CD14-positive monocyte (primary cell): ENCODE results near the gene SEC16A. TPM values are rescaled to one million over a fixed set of nuclear protein-coding genes. Genes with fewer than 3 reads are reported as not detected.
A peak's percentile ranks its signal among the peaks of the same experiment; 100 is the strongest.

Source experiments
- DNase-seq, 3 donors: peaks; one replicate each; pipeline ENCODE4 v3.0.0-alpha.2; 2011 to 2022
- H2AFZ ChIP-seq: 2 replicates; pipeline ENCODE4 v1.6.0; 2012; ENCODE audit warnings: mild to moderate bottlenecking, low read depth, low read length, inconsistent platforms; ENCODE audit not compliant: insufficient read depth, poor library complexity, severe bottlenecking
- H3K27ac ChIP-seq, 2 donors: 1 replicate in 1 of 2; 2 replicates in 1 of 2; pipeline ENCODE4 v1.5.1; 2012 to 2013; ENCODE audit warnings: low read length in 2 of 2, control low read depth in 1 of 2, inconsistent platforms in 1 of 2, low read depth in 1 of 2, mild to moderate bottlenecking in 1 of 2
- H3K27me3 ChIP-seq, 2 donors: one replicate each; pipeline versions ENCODE4 v1.6.0 to v1.6.1; 2011 to 2013; ENCODE audit warnings: low read length in 2 of 2; ENCODE audit not compliant: control insufficient read depth in 2 of 2, insufficient read depth in 2 of 2
- H3K36me3 ChIP-seq, 2 donors: replicated peaks in 1 of 2; 1 replicate in 1 of 2; 2 replicates in 1 of 2; pipeline versions ENCODE4 v1.5.1 to v1.6.1; 2012 to 2013; ENCODE audit warnings: low read length in 2 of 2, control low read depth in 1 of 2, inconsistent platforms in 1 of 2, mild to moderate bottlenecking in 1 of 2; ENCODE audit not compliant: insufficient read depth in 2 of 2, control insufficient read depth in 1 of 2
- H3K4me1 ChIP-seq, 2 donors: 1 replicate in 1 of 2; 2 replicates in 1 of 2; pipeline versions ENCODE4 v1.5.1 to v1.6.1; 2012 to 2013; ENCODE audit warnings: low read length in 2 of 2, control low read depth in 1 of 2, inconsistent platforms in 1 of 2, mild to moderate bottlenecking in 1 of 2, moderate library complexity in 1 of 2; ENCODE audit not compliant: insufficient read depth in 2 of 2, control insufficient read depth in 1 of 2
- H3K4me2 ChIP-seq: replicated peaks from 2 replicates; pipeline ENCODE3; 2012; ENCODE audit warnings: low read length, moderate library complexity, mild to moderate bottlenecking; ENCODE audit not compliant: poor library complexity, severe bottlenecking; ENCODE audit errors: extremely low read depth
- H3K4me3 ChIP-seq, 3 experiments: fragments of 200-600 bp in 1 of 3; sonication (generic) in 1 of 3; replicated peaks in 1 of 3; 1 replicate in 2 of 3; 2 replicates in 1 of 3; pipeline ENCODE4 v1.5.1; 2011 to 2013; ENCODE audit warnings: low read length in 3 of 3, mild to moderate bottlenecking in 3 of 3, control low read depth in 2 of 3, low read depth in 2 of 3, inconsistent platforms in 1 of 3, moderate library complexity in 1 of 3
- H3K79me2 ChIP-seq: 2 replicates; pipeline ENCODE4 v1.6.0; 2012; ENCODE audit warnings: mild to moderate bottlenecking, control low read depth, inconsistent platforms, low read length, moderate library complexity; ENCODE audit not compliant: insufficient read depth
- H3K9ac ChIP-seq: 2 replicates; pipeline ENCODE4 v1.6.0; 2017; ENCODE audit warnings: low read length, mild to moderate bottlenecking; ENCODE audit not compliant: insufficient read depth, poor library complexity, severe bottlenecking
- H3K9me3 ChIP-seq, 2 donors: replicated peaks in 1 of 2; 1 replicate in 1 of 2; 2 replicates in 1 of 2; pipeline versions ENCODE4 v1.5.1 to v1.6.1; 2012 to 2013; ENCODE audit warnings: low read length in 2 of 2, control low read depth in 1 of 2; ENCODE audit not compliant: control insufficient read depth in 1 of 2, insufficient read depth in 1 of 2
- H4K20me1 ChIP-seq: 2 replicates; pipeline ENCODE4 v1.6.0; 2012; ENCODE audit warnings: mild to moderate bottlenecking, low read length, control low read depth, moderate library complexity; ENCODE audit not compliant: insufficient read depth
- H3K27ac Mint-ChIP-seq, 7 donors: one replicate each; pipeline ENCODE4 v1.8.0; 2020; ENCODE audit warnings: mild to moderate bottlenecking in 7 of 7, mixed read lengths in 7 of 7, moderate library complexity in 6 of 7, inconsistent platforms in 2 of 7
- H3K27me3 Mint-ChIP-seq, 3 donors: one replicate each; pipeline ENCODE4 v1.8.0; 2021 to 2022; ENCODE audit warnings: low read depth in 3 of 3, mild to moderate bottlenecking in 3 of 3, mixed read lengths in 3 of 3, moderate library complexity in 3 of 3, inconsistent platforms in 1 of 3
- H3K36me3 Mint-ChIP-seq, 2 donors: one replicate each; pipeline ENCODE4 v1.8.0; 2020; ENCODE audit warnings: mixed read lengths in 2 of 2, inconsistent platforms in 1 of 2, mild to moderate bottlenecking in 1 of 2
- H3K4me1 Mint-ChIP-seq: one replicate; pipeline ENCODE4 v1.8.0; 2020; ENCODE audit warnings: mild to moderate bottlenecking, mixed read lengths
- H3K4me3 Mint-ChIP-seq, 2 donors: one replicate each; pipeline ENCODE4 v1.8.0; 2020; ENCODE audit warnings: mild to moderate bottlenecking in 2 of 2, mixed read lengths in 2 of 2, moderate library complexity in 1 of 2
- H3K9me3 Mint-ChIP-seq, 7 donors: one replicate each; pipeline ENCODE4 v1.8.0; 2020 to 2022; ENCODE audit warnings: mixed read lengths in 7 of 7, mild to moderate bottlenecking in 6 of 7, moderate library complexity in 6 of 7, inconsistent platforms in 2 of 7
- WGBS: methylation state at CpG from one replicate; pipeline ENCODE4 v1.1.5; 2013; ENCODE audit warnings: missing lambda C conversion rate; ENCODE audit not compliant: insufficient coverage; 5-methylcytosine and 5-hydroxymethylcytosine counted together
- intact Hi-C, 2 donors: fragments of 100-400 bp; cut with micrococcal nuclease; formaldehyde crosslinking; loops; one replicate each; pipeline versions ENCODE4 v1.15.0 to v1.15.1; 2023
- polyA plus RNA-seq, 3 donors: library from polyadenylated mRNA; depleted of rRNA in 1 of 3; unstranded in 2 of 3; stranded (reverse) in 1 of 3; fragments of 300-500 nt in 2 of 3; fragments of >200 nt in 1 of 3; fragmentation: Illumina TruSeq in 2 of 3; gene quantifications; 1 replicate in 2 of 3; 2 replicates in 1 of 3; pipeline ENCODE4 v1.2.3, GENCODE V29; 2012 to 2021
- TF ChIP-seq, protein P1 (sequence below): fragments of 200-600 bp; IDR thresholded peaks from one replicate; pipeline ENCODE4 v1.8.0; 2022; ENCODE audit warnings: antibody characterized with exemption, mild to moderate bottlenecking

The SEC16A gene
- polyA plus RNA-seq, 3 donors: 11.1 to 36.8 (median 19.1) TPM

DNA sequence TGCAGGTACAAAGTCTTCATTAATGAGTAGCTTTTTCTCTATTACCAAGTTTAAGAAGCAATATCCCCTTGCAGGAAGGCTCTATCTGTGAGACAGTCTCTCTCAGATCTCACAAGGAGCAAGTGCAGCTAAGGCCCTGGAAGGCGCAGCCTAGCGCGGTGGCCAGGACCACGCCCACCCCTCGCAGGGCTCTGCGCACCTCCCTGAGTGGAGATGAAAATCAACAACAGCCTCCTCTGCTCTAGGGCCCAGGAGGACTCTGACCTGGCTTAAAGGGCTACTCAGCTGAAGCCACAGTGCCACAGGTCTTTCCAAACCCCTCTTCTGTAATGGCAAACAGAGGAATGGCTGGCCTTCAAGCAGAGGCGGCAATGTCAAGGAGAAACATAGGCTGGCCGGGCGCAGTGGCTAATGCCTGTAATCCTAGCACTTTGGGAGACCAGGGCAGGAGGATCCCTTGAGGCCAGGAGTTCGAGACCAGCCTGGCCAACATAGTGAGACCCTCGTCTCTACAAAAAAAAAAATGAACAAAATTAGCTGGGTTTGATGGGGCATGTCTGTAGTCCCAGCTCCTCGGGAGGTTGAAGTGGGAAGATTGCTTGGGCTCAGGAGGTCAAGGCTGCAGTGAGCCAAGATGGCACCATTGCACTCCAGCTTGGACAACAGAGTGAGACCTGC, 11.9 kb downstream of the SEC16A start:
- H3K9ac ChIP-seq: no peak overlapping the region
- H4K20me1 ChIP-seq: peaks cover 99% of the 10 kb centered on the region
- Mint-ChIP-seq H3K4me1 (no peaks in the 10 kb centered on the region), H3K27me3 (peaks cover 0 to 1% (median under 1%) of the 10 kb centered on the region in 3 donors), H3K9me3 (no peaks in the 10 kb centered on the region), H3K4me3 (no peak overlapping the region), H3K36me3 (peaks cover 86 to 98% of the 10 kb centered on the region in 2 donors), H3K27ac (peak overlapping the region in 1 of 7 donors; percentile 22)
- WGBS: 98% methylated on average over 12 of the region's 12 CpGs
- H3K4me2 ChIP-seq: no peak overlapping the region
- H3K4me3 ChIP-seq: no peak overlapping the region
- TF ChIP-seq, protein P1, sequence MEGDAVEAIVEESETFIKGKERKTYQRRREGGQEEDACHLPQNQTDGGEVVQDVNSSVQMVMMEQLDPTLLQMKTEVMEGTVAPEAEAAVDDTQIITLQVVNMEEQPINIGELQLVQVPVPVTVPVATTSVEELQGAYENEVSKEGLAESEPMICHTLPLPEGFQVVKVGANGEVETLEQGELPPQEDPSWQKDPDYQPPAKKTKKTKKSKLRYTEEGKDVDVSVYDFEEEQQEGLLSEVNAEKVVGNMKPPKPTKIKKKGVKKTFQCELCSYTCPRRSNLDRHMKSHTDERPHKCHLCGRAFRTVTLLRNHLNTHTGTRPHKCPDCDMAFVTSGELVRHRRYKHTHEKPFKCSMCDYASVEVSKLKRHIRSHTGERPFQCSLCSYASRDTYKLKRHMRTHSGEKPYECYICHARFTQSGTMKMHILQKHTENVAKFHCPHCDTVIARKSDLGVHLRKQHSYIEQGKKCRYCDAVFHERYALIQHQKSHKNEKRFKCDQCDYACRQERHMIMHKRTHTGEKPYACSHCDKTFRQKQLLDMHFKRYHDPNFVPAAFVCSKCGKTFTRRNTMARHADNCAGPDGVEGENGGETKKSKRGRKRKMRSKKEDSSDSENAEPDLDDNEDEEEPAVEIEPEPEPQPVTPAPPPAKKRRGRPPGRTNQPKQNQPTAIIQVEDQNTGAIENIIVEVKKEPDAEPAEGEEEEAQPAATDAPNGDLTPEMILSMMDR: no peak
- no peaks in the 10 kb centered on the region for H3K4me1 ChIP-seq
- no peak overlapping the region for H2AFZ ChIP-seq
- no peak for DNase-seq
- H3K27ac ChIP-seq: no peak overlapping the region
- H3K36me3 ChIP-seq: peaks cover 100% of the 10 kb centered on the region in 2 donors
- no peaks in the 10 kb centered on the region for H3K9me3 ChIP-seq
- intact Hi-C loops: no loop called here
- H3K27me3 ChIP-seq: no peaks in the 10 kb centered on the region
- peaks cover 73% of the 10 kb centered on the region for H3K79me2 ChIP-seq

DNA sequence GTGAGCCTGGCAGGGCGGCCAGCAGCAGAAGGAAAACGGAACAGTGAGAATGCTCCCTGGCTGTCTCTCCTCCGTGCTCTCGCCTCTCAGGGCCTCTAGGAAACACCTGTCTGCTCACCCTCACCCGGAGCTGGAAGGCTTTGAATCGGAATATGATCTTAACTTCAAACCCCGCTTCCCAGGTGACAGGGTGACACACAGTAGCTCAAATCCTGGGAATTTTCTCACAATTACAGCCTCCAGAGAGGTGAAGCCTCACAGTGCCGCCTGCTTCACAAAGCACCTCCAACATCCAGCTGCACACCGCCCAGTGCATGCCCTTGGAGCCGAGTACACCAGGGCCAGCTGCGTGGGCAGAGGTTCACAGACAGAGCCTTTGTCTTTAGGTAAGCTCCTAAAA, 12.5 kb downstream of the SEC16A start:
- Histone ChIP-seq H3K9me3 (no peaks in the 10 kb centered on the region), H4K20me1 (peaks cover 99% of the 10 kb centered on the region), H3K4me2 (no peak overlapping the region), H3K79me2 (peaks cover 67% of the 10 kb centered on the region), H2AFZ (no peak overlapping the region), H3K4me3 (no peak overlapping the region), H3K27me3 (no peaks in the 10 kb centered on the region), H3K36me3 (peaks cover 100% of the 10 kb centered on the region in 2 donors), H3K9ac (no peak overlapping the region), H3K27ac (no peak overlapping the region), H3K4me1 (no peaks in the 10 kb centered on the region)
- intact Hi-C loops: no loop called here
- no peak for DNase-seq
- Mint-ChIP-seq H3K36me3 (peaks cover 86 to 98% of the 10 kb centered on the region in 2 donors), H3K4me3 (no peak overlapping the region), H3K27me3 (peaks cover 0 to 1% (median 0%) of the 10 kb centered on the region in 3 donors), H3K27ac (no peak overlapping the region), H3K9me3 (no peaks in the 10 kb centered on the region), H3K4me1 (no peaks in the 10 kb centered on the region)
- TF ChIP-seq, protein P1: no peak
- WGBS: 98% methylated on average over 7 of the region's 11 CpGs
